GM12878 (cell line): Measurements from ENCODE around the gene C16orf87. TPM values are rescaled to one million over a fixed set of nuclear protein-coding genes. Genes with fewer than 3 reads are reported as not detected.

Source experiments
- ATAC-seq: fragments of 200-7000 bp; cut with Tn5 transposase; 3 replicates; pipeline ENCODE4 v1.9.1; 2020; ENCODE audit warnings: mild to moderate bottlenecking, moderate library complexity
- BruUV-seq: library from RNA; stranded (reverse); fragments of 400-500 nt; replicated peaks from 2 replicates; lab custom pipeline; 2021; lab: Mats Ljungman, UMichigan
- CTCF ChIA-PET: fragments of 300-600 bp; sonication (Branson Sonifier 250); formaldehyde crosslinking; extraction: SDS; loops from one replicate; lab custom pipeline; 2021; ENCODE audit warnings: inconsistent platforms; lab: Yijun Ruan, JAX
- POLR2A ChIA-PET: fragments of 350-600 bp; formaldehyde crosslinking; extraction: SDS; loops from one replicate; lab custom pipeline; 2021; ENCODE audit warnings: inconsistent platforms; lab: Charles Lee
- RAD21 ChIA-PET: fragments of 300-600 bp; sonication (Branson Sonifier 250); formaldehyde crosslinking; loops from one replicate; lab custom pipeline; 2023; ENCODE audit warnings: antibody characterized with exemption; ENCODE audit not compliant: unreplicated experiment; lab: Charles Lee
- SMC1A ChIA-PET: fragments of 300-600 bp; sonication (Branson Sonifier 250); formaldehyde crosslinking; loops from one replicate; lab custom pipeline; 2023; ENCODE audit not compliant: unreplicated experiment, uncharacterized antibody; lab: Charles Lee
- DNase-seq: peaks from one replicate; pipeline ENCODE4 v3.0.0-alpha.2; 2011; ENCODE audit warnings: low read depth, low spot score
- FAIRE-seq: peaks from 3 replicates; lab custom pipeline; 2011; peaks lifted over from hg19 to GRCh38; lab: Jason Lieb, UNC
- H2AFZ ChIP-seq: 2 replicates; pipeline ENCODE4 v1.6.0; 2011; ENCODE audit warnings: low read depth, low read length, control low read depth; ENCODE audit not compliant: control insufficient read depth
- H3K27ac ChIP-seq: 2 replicates; pipeline ENCODE4 v1.5.1; 2011; ENCODE audit warnings: control low read depth; ENCODE audit not compliant: control insufficient read depth, insufficient read depth
- H3K27me3 ChIP-seq, 2 experiments: replicated peaks in 1 of 2; 2 replicates each; pipeline versions ENCODE4 v1.6.0 to v1.6.1; 2011; ENCODE audit warnings: low read length in 1 of 2; ENCODE audit not compliant: control insufficient read depth in 2 of 2, insufficient read depth in 2 of 2
- H3K36me3 ChIP-seq, 2 experiments: 2 replicates each; pipeline ENCODE4 v1.5.1; 2011; ENCODE audit warnings: low read length in 1 of 2; ENCODE audit not compliant: control insufficient read depth in 2 of 2, insufficient read depth in 2 of 2
- H3K4me1 ChIP-seq: 2 replicates; pipeline ENCODE4 v1.6.1; 2011; ENCODE audit warnings: mild to moderate bottlenecking, low read length, moderate library complexity, mixed read lengths; ENCODE audit not compliant: control insufficient read depth, insufficient read depth
- H3K4me2 ChIP-seq: 2 replicates; pipeline ENCODE4 v1.6.0; 2011; ENCODE audit warnings: control low read depth; ENCODE audit not compliant: control insufficient read depth, insufficient read depth
- H3K4me3 ChIP-seq: fragments of 200-600 bp; sonication (generic); 2 replicates; pipeline ENCODE4 v1.5.1; 2016
- H3K79me2 ChIP-seq: 2 replicates; pipeline ENCODE4 v1.6.0; 2011; ENCODE audit warnings: low read length; ENCODE audit not compliant: control insufficient read depth, insufficient read depth
- H3K9ac ChIP-seq: 2 replicates; pipeline ENCODE4 v1.8.0; 2011; ENCODE audit warnings: low read length, control low read depth, mixed read lengths; ENCODE audit not compliant: control insufficient read depth, insufficient read depth
- H3K9me3 ChIP-seq: replicated peaks from 3 replicates; pipeline ENCODE4 v1.5.1; 2011; ENCODE audit warnings: mild to moderate bottlenecking, low read length; ENCODE audit not compliant: control insufficient read depth, insufficient read depth
- H4K20me1 ChIP-seq: 2 replicates; pipeline ENCODE4 v1.6.0; 2011; ENCODE audit not compliant: control insufficient read depth, insufficient read depth
- CBFB ChIP-seq: IDR thresholded peaks from 2 replicates; pipeline ENCODE4 v1.6.1; 2016; ENCODE audit warnings: antibody characterized with exemption, low read depth
- CREB1 ChIP-seq: IDR thresholded peaks from 2 replicates; pipeline ENCODE4 v1.6.1; 2012; ENCODE audit warnings: low read depth, mild to moderate bottlenecking, inconsistent platforms
- EGR1 ChIP-seq, 2 experiments: IDR thresholded peaks; 1 replicate in 1 of 2; 2 replicates in 1 of 2; pipeline ENCODE4 v1.6.1; 2011 to 2012; ENCODE audit warnings: low read depth in 2 of 2, low read length in 2 of 2, borderline replicate concordance in 1 of 2, mild to moderate bottlenecking in 1 of 2, moderate library complexity in 1 of 2
- ETV6 ChIP-seq, 2 experiments: fragments of 450-650 bp in 1 of 2; IDR thresholded peaks in 1 of 2; conservative IDR thresholded peaks in 1 of 2; 2 replicates each; pipeline ENCODE4 v1.6.1; 2014; ENCODE audit warnings: antibody characterized with exemption in 1 of 2, borderline replicate concordance in 1 of 2, low read depth in 1 of 2, mild to moderate bottlenecking in 1 of 2, moderate library complexity in 1 of 2
- MAX ChIP-seq: IDR thresholded peaks from 2 replicates; pipeline ENCODE4 v1.6.1; 2012; ENCODE audit warnings: low read depth, low read length, improper control_type of control experiment
- NFYA ChIP-seq: IDR thresholded peaks from 2 replicates; pipeline ENCODE4 v1.6.1; 2011; ENCODE audit warnings: low read depth, mild to moderate bottlenecking, low read length, improper control_type of control experiment, borderline replicate concordance
- POLR2AphosphoS2 ChIP-seq: IDR thresholded peaks from 2 replicates; pipeline ENCODE4 v1.6.1; 2011; ENCODE audit warnings: low read depth, mild to moderate bottlenecking, low read length, improper control_type of control experiment, moderate library complexity
- RAD21 ChIP-seq: IDR thresholded peaks from 2 replicates; pipeline ENCODE4 v1.6.1; 2011; ENCODE audit warnings: mild to moderate bottlenecking, low read depth, low read length, moderate library complexity; ENCODE audit not compliant: insufficient read depth
- RB1 ChIP-seq: fragments of 450-650 bp; formaldehyde crosslinking; IDR thresholded peaks from 2 replicates; pipeline ENCODE4 v1.6.1; 2017; ENCODE audit warnings: mild to moderate bottlenecking, borderline replicate concordance
- ZBED1 ChIP-seq: IDR thresholded peaks from 2 replicates; pipeline ENCODE4 v1.6.1; 2016; ENCODE audit warnings: borderline replicate concordance
- ZNF24 ChIP-seq: fragments of 450-650 bp; IDR thresholded peaks from 2 replicates; pipeline ENCODE4 v1.6.1; 2017; ENCODE audit warnings: antibody characterized with exemption, mild to moderate bottlenecking
- ZNF274 ChIP-seq: IDR thresholded peaks from one replicate; pipeline ENCODE4 v1.8.0; 2011; ENCODE audit not compliant: insufficient read length, insufficient read depth
- ZNF384 ChIP-seq: IDR thresholded peaks from 2 replicates; pipeline ENCODE4 v1.6.1; 2012; ENCODE audit warnings: low read depth, mild to moderate bottlenecking, low read length, improper control_type of control experiment, borderline replicate concordance
- ZNF622 ChIP-seq: fragments of 450-650 bp; IDR thresholded peaks from 2 replicates; pipeline ENCODE4 v1.6.1; 2017; ENCODE audit warnings: mild to moderate bottlenecking, inconsistent platforms
- WGBS: methylation state at CpG from one replicate; pipeline ENCODE4 v1.1.6; 2016; ENCODE audit warnings: low lambda C conversion rate; ENCODE audit not compliant: insufficient replicate concordance, insufficient coverage; ENCODE audit errors: missing lambda C conversion rate; 5-methylcytosine and 5-hydroxymethylcytosine counted together
- in situ Hi-C: fragments of 300-500 bp; cut with MboI; formaldehyde crosslinking; loops from 9 replicates; pipeline ENCODE4 v1.14.3; 2018; ENCODE audit warnings: mixed read lengths
- intact Hi-C: fragments of 100-400 bp; cut with micrococcal nuclease; formaldehyde crosslinking; loops from one replicate; pipeline ENCODE4 v1.14.2; 2022; ENCODE audit not compliant: unreplicated experiment
- polyA plus RNA-seq, 11 experiments: library from polyadenylated mRNA; depleted of rRNA in 4 of 11; unstranded in 6 of 11; stranded (reverse) in 5 of 11; fragments of >200 nt; fragmentation: Nextera tagmentation in 4 of 11; fragmentation: Illumina TruSeq in 1 of 11; extraction: Ambion mirVana in 4 of 11; extraction: Trizol in 1 of 11; gene quantifications; 1 replicate in 1 of 11; 2 replicates in 10 of 11; pipeline versions ENCODE4 v1.2.1 to v1.2.3, GENCODE V29; 2011 to 2016; ENCODE audit warnings: inconsistent platforms in 2 of 11, missing spikeins in 2 of 11, low read depth in 1 of 11
- total RNA-seq, 4 experiments: library from RNA; depleted of rRNA in 3 of 4; stranded (reverse); fragments of >200 nt in 3 of 4; fragmentation: Illumina TruSeq in 1 of 4; extraction: Trizol in 1 of 4; gene quantifications; 2 replicates each; pipeline versions ENCODE4 v1.2.1 to v1.2.3, GENCODE V29; 2013 to 2021
- TF ChIP-seq, protein P1 (sequence below): IDR thresholded peaks from 2 replicates; pipeline ENCODE4 v1.6.1; 2011; ENCODE audit warnings: low read depth, low read length, improper control_type of control experiment, borderline replicate concordance
- TF ChIP-seq, protein P2 (sequence below): fragments of 450-650 bp; conservative IDR thresholded peaks from 2 replicates; pipeline ENCODE4 v1.6.1; 2017; ENCODE audit warnings: mild to moderate bottlenecking, moderate library complexity
- TF ChIP-seq, protein P3 (sequence below): fragments of 450-650 bp; IDR thresholded peaks from 2 replicates; pipeline ENCODE4 v1.6.1; 2017; ENCODE audit warnings: low read depth, mild to moderate bottlenecking, moderate library complexity

The C16orf87 gene
- total and polyA plus RNA-seq, 10 of the 15 experiments (the other 5 are each of a cell fraction or from before 2014, with no cell fraction given): 18.4 to 72.6 (median 31.0) TPM

- TF ChIP-seq MAX (no peak), CBFB (peak; percentile 81), POLR2AphosphoS2 (no peak)
Observed at GRCh38 chr16:46774743-46775177, 56.2 kb downstream of the C16orf87 start (continued).

DNA sequence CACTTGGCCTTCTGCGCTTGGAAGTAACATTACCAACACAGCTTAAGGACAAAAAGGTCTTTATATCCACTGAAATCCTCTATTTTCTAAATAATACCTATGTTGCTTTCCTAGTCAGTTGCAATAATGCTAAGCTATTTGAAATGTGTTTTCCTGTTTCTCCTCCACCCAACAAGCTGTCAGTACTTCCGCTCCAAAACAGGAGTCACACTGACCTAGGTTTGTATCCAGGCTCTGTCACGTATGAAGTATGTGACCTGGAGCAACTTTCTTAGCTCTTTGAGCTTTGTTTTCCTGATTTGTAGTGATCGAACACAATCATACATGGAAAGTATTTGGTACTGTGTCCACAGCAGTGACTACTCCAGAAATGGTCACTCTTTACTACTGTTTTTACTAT is 58.5 kb downstream of the C16orf87 start:
- ChIA-PET CTCF (interaction anchor here (0.6 to 3.7 kb wide), 3 partner anchors 11 to 163 kb away, joined by 3 to 13 read pairs (median 3); no protein-coding TSS in a partner anchor), SMC1A (interaction anchor here (0.8 to 1.6 kb wide), 3 partner anchors 19 to 90 kb away, joined by 3 read pairs; no protein-coding TSS in a partner anchor), RAD21 (interaction anchor here (0.7 kb wide), 1 partner anchor 81 kb away, joined by 3 read pairs; no protein-coding TSS in a partner anchor), POLR2A (interaction anchor here (0.5 kb wide), 1 partner anchor 15 kb away, joined by 3 read pairs; no protein-coding TSS in a partner anchor)
- Histone ChIP-seq H4K20me1 (no peaks in the 10 kb centered on the region), H3K4me2 (no peak overlapping the region), H3K36me3 (no peaks in the 10 kb centered on the region), H3K9me3 (peaks cover 1% of the 10 kb centered on the region; the same call in 2 of the 3 replicates), H3K79me2 (no peaks in the 10 kb centered on the region), H3K4me3 (no peak overlapping the region), H3K9ac (no peak overlapping the region), H3K27me3 (no peaks in the 10 kb centered on the region), H3K27ac (no peak overlapping the region), H2AFZ (no peak overlapping the region), H3K4me1 (peaks cover 17% of the 10 kb centered on the region)
- ATAC-seq (no peak), DNase-seq (no peak), FAIRE-seq (no peak)
- intact Hi-C loops: no loop called here
- WGBS: 97% methylated on average over 4 of the region's 4 CpGs
- BruUV-seq: no TSS peak
- in situ Hi-C loops: no loop called here
- no peak for TF ChIP-seq NFYA
- TF ChIP-seq ZNF384: no peak
- TF ChIP-seq, protein P1, sequence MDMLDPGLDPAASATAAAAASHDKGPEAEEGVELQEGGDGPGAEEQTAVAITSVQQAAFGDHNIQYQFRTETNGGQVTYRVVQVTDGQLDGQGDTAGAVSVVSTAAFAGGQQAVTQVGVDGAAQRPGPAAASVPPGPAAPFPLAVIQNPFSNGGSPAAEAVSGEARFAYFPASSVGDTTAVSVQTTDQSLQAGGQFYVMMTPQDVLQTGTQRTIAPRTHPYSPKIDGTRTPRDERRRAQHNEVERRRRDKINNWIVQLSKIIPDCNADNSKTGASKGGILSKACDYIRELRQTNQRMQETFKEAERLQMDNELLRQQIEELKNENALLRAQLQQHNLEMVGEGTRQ: no peak
- no peak for TF ChIP-seq RAD21
- no peak for TF ChIP-seq ZBED1
- no peak for TF ChIP-seq ZNF622
- no peak for TF ChIP-seq ZNF24
- TF ChIP-seq RB1: no peak
- no peak for TF ChIP-seq EGR1 (IDR thresholded peaks at IDR 0.05; ENCODE audit: borderline replicate concordance in 1 of 2, low read depth in 2 of 2, low read length in 2 of 2)
- TF ChIP-seq ZNF274: no peak
- no peak for TF ChIP-seq ETV6 (conservative IDR thresholded peaks at IDR 0.05 in 1 of 2, IDR thresholded peaks at IDR 0.05 in 1 of 2; ENCODE audit: borderline replicate concordance in 1 of 2, low read depth in 1 of 2)
- no peak for TF ChIP-seq CREB1
- TF ChIP-seq, protein P2, sequence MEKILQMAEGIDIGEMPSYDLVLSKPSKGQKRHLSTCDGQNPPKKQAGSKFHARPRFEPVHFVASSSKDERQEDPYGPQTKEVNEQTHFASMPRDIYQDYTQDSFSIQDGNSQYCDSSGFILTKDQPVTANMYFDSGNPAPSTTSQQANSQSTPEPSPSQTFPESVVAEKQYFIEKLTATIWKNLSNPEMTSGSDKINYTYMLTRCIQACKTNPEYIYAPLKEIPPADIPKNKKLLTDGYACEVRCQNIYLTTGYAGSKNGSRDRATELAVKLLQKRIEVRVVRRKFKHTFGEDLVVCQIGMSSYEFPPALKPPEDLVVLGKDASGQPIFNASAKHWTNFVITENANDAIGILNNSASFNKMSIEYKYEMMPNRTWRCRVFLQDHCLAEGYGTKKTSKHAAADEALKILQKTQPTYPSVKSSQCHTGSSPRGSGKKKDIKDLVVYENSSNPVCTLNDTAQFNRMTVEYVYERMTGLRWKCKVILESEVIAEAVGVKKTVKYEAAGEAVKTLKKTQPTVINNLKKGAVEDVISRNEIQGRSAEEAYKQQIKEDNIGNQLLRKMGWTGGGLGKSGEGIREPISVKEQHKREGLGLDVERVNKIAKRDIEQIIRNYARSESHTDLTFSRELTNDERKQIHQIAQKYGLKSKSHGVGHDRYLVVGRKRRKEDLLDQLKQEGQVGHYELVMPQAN: no peak
- TF ChIP-seq, protein P3, sequence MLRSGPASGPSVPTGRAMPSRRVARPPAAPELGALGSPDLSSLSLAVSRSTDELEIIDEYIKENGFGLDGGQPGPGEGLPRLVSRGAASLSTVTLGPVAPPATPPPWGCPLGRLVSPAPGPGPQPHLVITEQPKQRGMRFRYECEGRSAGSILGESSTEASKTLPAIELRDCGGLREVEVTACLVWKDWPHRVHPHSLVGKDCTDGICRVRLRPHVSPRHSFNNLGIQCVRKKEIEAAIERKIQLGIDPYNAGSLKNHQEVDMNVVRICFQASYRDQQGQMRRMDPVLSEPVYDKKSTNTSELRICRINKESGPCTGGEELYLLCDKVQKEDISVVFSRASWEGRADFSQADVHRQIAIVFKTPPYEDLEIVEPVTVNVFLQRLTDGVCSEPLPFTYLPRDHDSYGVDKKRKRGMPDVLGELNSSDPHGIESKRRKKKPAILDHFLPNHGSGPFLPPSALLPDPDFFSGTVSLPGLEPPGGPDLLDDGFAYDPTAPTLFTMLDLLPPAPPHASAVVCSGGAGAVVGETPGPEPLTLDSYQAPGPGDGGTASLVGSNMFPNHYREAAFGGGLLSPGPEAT: no peak
